Smooth muscle cell (in vitro differentiated cells): ENCODE results near the gene ANO8. TPM values are rescaled to one million over a fixed set of nuclear protein-coding genes. Genes with fewer than 3 reads are reported as not detected.

Experiments
- DNase-seq: peaks from one replicate; lab custom pipeline; 2025; ENCODE audit not compliant: unreplicated experiment; lab: John Stamatoyannopoulos, UW
- H2AFZ ChIP-seq: fragments of 200-600 bp; sonication (generic); 2 replicates; pipeline ENCODE4 v1.6.0; 2016; ENCODE audit warnings: antibody characterized with exemption, low read depth, mild to moderate bottlenecking
- H3F3A ChIP-seq: fragments of 200-600 bp; sonication (generic); 2 replicates; pipeline ENCODE4 v1.6.0; 2017; ENCODE audit warnings: antibody characterized with exemption, low read depth
- H3K27ac ChIP-seq: fragments of 200-600 bp; sonication (generic); 2 replicates; pipeline ENCODE4 v1.5.1; 2016; ENCODE audit warnings: low read depth, mild to moderate bottlenecking
- H3K27me3 ChIP-seq: fragments of 200-600 bp; sonication (generic); 2 replicates; pipeline ENCODE4 v1.6.1; 2016; ENCODE audit warnings: low read depth, mild to moderate bottlenecking
- H3K36me3 ChIP-seq: fragments of 200-600 bp; sonication (generic); 2 replicates; pipeline ENCODE4 v1.5.1; 2016; ENCODE audit warnings: low read depth
- H3K4me1 ChIP-seq: fragments of 200-600 bp; sonication (generic); 2 replicates; pipeline ENCODE4 v1.5.1; 2016; ENCODE audit warnings: low read depth
- H3K4me2 ChIP-seq: fragments of 200-600 bp; sonication (generic); 2 replicates; pipeline ENCODE4 v1.6.0; 2016; ENCODE audit warnings: mild to moderate bottlenecking
- H3K4me3 ChIP-seq: fragments of 200-600 bp; sonication (generic); 2 replicates; pipeline ENCODE4 v1.5.1; 2016; ENCODE audit warnings: mild to moderate bottlenecking
- H3K79me2 ChIP-seq: fragments of 200-600 bp; sonication (generic); 2 replicates; pipeline ENCODE4 v1.6.0; 2016; ENCODE audit warnings: low read depth, mild to moderate bottlenecking
- H3K9ac ChIP-seq: fragments of 200-600 bp; sonication (generic); 2 replicates; pipeline ENCODE4 v1.6.0; 2016; ENCODE audit warnings: low read depth
- H3K9me3 ChIP-seq: fragments of 200-600 bp; sonication (generic); replicated peaks from 2 replicates; pipeline ENCODE4 v1.5.1; 2016; ENCODE audit warnings: low read depth
- H4K20me1 ChIP-seq: fragments of 200-600 bp; sonication (generic); 2 replicates; pipeline ENCODE4 v1.6.0; 2016; ENCODE audit warnings: low read depth
- WGBS: methylation state at CpG from one replicate; pipeline ENCODE4 v1.1.7; 2016; ENCODE audit warnings: low lambda C conversion rate; 5-methylcytosine and 5-hydroxymethylcytosine counted together
- polyA plus RNA-seq: library from polyadenylated mRNA; unstranded; fragments of >200 nt; fragmentation: Nextera tagmentation; extraction: Ambion mirVana; gene quantifications from 2 replicates; pipeline ENCODE4 v1.2.1, GENCODE V29; 2016
- total RNA-seq: library from RNA; depleted of rRNA; stranded (reverse); fragments of >200 nt; gene quantifications from 2 replicates; pipeline ENCODE4 v1.2.3, GENCODE V29; 2014
- TF ChIP-seq, protein P1 (sequence below): fragments of 200-600 bp; sonication (generic); IDR thresholded peaks from 2 replicates; pipeline ENCODE4 v1.5.1; 2017; ENCODE audit warnings: borderline replicate concordance, mild to moderate bottlenecking, antibody characterized with exemption; ENCODE audit not compliant: insufficient read depth, poor library complexity, severe bottlenecking

ANO8 gene
- total and polyA plus RNA-seq, 2 experiments from 2014 or later: 1.3 to 8.0 TPM

DNA sequence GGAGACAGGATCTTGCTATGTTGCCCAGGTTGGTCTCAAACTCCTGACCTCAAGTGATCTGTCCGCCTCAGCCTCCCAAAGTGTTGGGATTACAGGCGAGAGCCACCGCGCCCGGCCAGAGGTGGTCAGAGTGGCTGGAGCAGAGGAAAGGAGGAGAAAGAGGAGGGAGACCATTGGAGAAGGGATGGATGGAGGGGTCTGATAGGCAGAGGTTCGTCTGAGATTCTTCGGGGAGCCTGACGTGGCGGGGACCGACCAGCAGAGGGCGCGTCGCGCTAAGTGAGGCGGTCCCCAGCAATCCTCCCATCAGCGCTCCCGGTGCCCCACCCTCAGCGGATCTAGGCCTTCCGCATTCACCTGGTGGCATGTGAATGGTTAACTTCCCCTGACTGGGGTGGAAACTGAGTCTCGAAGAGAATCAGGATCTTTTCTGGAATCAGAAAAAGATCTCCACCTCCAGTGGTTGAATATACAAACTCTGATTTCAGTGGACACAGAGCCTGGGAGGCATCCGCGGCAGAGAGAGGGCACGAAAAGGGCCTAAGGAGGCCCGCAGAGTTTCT is 11.5 kb upstream of the ANO8 start:
- TF ChIP-seq, protein P1, sequence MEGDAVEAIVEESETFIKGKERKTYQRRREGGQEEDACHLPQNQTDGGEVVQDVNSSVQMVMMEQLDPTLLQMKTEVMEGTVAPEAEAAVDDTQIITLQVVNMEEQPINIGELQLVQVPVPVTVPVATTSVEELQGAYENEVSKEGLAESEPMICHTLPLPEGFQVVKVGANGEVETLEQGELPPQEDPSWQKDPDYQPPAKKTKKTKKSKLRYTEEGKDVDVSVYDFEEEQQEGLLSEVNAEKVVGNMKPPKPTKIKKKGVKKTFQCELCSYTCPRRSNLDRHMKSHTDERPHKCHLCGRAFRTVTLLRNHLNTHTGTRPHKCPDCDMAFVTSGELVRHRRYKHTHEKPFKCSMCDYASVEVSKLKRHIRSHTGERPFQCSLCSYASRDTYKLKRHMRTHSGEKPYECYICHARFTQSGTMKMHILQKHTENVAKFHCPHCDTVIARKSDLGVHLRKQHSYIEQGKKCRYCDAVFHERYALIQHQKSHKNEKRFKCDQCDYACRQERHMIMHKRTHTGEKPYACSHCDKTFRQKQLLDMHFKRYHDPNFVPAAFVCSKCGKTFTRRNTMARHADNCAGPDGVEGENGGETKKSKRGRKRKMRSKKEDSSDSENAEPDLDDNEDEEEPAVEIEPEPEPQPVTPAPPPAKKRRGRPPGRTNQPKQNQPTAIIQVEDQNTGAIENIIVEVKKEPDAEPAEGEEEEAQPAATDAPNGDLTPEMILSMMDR: peak; percentile 90
- 23% methylated on average over 22 of the region's 24 CpGs for WGBS

DNA sequence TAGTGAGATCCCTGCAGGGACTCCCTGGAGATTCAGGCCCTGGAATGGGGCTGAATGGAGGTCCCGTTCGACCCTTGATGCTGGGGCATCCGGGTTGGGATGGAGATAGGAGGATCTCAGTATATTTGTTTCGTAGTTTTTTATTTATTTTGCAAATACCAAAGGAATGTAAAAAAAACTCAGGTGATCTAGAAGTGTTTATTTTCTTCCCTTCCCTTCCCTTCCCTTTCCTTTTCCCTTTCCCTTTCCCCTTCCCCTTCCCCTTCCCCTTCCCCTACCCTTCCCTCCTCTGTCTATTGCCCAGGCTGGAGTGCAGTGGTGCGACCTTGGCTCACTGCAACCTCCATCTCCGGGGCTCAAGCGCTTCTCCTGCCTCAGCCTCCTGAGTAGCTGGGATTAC is 7.2 kb upstream of the ANO8 start:
- Histone ChIP-seq H3K9me3 (no peaks in the 10 kb centered on the region), H3K4me3 (no peak overlapping the region), H3K4me2 (no peak overlapping the region), H3F3A (no peaks in the 10 kb centered on the region), H3K27ac (no peak overlapping the region), H3K36me3 (no peaks in the 10 kb centered on the region), H3K9ac (no peak overlapping the region), H3K4me1 (peaks cover 6% of the 10 kb centered on the region), H3K27me3 (no peaks in the 10 kb centered on the region), H3K79me2 (no peaks in the 10 kb centered on the region), H4K20me1 (no peaks in the 10 kb centered on the region), H2AFZ (no peak overlapping the region)
- 96% methylated on average over 7 of the region's 7 CpGs for WGBS
- TF ChIP-seq, protein P1: no peak
- DNase-seq: no peak

More for the DNA sequence above, 11.5 kb upstream of the ANO8 start:
- peaks cover 5% of the 10 kb centered on the region for H3K4me1 ChIP-seq
- no peaks in the 10 kb centered on the region for H3K79me2 ChIP-seq
- no peaks in the 10 kb centered on the region for H3K27me3 ChIP-seq
- no peak overlapping the region for H3K9ac ChIP-seq
- no peaks in the 10 kb centered on the region for H3K9me3 ChIP-seq
- H2AFZ ChIP-seq: no peak overlapping the region
- peak overlapping the region; percentile 3 for H3K4me2 ChIP-seq
- H4K20me1 ChIP-seq: no peaks in the 10 kb centered on the region
- H3K27ac ChIP-seq: no peak overlapping the region
- H3K4me3 ChIP-seq: no peak overlapping the region
- no peaks in the 10 kb centered on the region for H3F3A ChIP-seq
- no peaks in the 10 kb centered on the region for H3K36me3 ChIP-seq
- peak; percentile 38 for DNase-seq

DNA sequence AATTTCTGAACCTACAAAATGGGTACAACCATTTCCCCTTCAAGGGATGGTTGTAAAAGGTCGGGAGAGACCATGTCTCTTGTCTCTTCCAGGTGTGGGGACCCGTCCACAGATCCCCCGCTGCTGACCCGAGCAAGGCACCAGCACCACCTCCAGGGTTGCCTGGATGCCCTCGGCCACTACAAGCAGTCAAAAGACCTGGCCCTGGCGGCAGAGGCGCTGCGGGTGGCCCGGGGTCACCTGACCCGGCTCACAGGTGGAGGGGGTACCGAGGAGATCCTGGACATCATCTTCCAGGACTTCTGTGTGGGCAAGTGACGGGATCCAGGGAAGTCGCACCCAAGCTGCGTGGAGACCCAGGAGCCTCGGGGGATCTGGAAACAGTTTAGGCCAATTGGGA is 6.7 kb upstream of the ANO8 start:
- Histone ChIP-seq H3K4me1 (peaks cover 6% of the 10 kb centered on the region), H2AFZ (no peak overlapping the region), H3K9me3 (no peaks in the 10 kb centered on the region), H3F3A (no peaks in the 10 kb centered on the region), H3K9ac (no peak overlapping the region), H3K4me2 (no peak overlapping the region), H3K79me2 (no peaks in the 10 kb centered on the region), H3K4me3 (no peak overlapping the region), H4K20me1 (no peaks in the 10 kb centered on the region), H3K27me3 (no peaks in the 10 kb centered on the region), H3K27ac (no peak overlapping the region), H3K36me3 (no peaks in the 10 kb centered on the region)
- 98% methylated on average over 15 of the region's 15 CpGs for WGBS
- TF ChIP-seq, protein P1: no peak
- DNase-seq: no peak

DNA sequence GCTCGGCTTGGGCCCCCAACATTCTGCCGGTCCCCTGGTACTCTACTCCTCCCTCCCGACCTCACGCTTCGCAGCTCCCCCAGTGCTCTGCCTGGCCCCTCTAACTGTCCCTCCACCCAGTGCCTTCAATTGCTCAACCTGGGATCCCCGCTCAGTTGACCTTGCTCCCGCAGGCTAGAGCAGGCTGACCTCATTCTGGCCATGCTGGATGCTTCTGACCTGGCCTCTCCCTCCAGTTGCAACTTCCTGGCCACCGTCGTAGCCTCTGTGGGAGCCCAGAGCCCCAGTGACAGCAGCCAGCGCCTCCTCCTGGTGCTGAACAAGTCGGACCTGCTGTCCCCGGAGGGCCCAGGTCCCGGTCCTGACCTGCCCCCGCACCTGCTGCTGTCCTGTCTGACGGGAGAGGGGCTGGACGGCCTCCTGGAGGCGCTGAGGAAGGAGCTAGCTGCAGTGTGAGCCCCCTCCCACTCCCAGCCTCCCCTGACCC is 6.3 kb upstream of the ANO8 start:
- Histone ChIP-seq H3K27me3 (no peaks in the 10 kb centered on the region), H3K4me3 (no peak overlapping the region), H3K27ac (no peak overlapping the region), H3K4me1 (peaks cover 6% of the 10 kb centered on the region), H4K20me1 (no peaks in the 10 kb centered on the region), H3K9me3 (no peaks in the 10 kb centered on the region), H3F3A (no peaks in the 10 kb centered on the region), H3K4me2 (no peak overlapping the region), H3K79me2 (no peaks in the 10 kb centered on the region), H3K9ac (no peak overlapping the region), H3K36me3 (no peaks in the 10 kb centered on the region), H2AFZ (no peak overlapping the region)
- DNase-seq: no peak
- TF ChIP-seq, protein P1: no peak
- 86% methylated on average over 16 of the region's 17 CpGs for WGBS
